Parathyroid adenoma (tissue), 2 donors: ENCODE data around the gene LTB4R2.
A peak's percentile ranks its signal among the peaks of the same experiment; 100 is the strongest.

Source experiments
- H2AFZ ChIP-seq: fragments of 300-600 bp; sonication (generic); one replicate; pipeline ENCODE4 v1.7.0; 2017; ENCODE audit warnings: antibody characterized with exemption, mild to moderate bottlenecking
- H3K27ac ChIP-seq: fragments of 300-600 bp; sonication (generic); one replicate; pipeline ENCODE4 v1.7.0; 2017
- H3K27me3 ChIP-seq: fragments of 300-600 bp; sonication (generic); one replicate; pipeline ENCODE4 v1.7.0; 2017; ENCODE audit warnings: low read length; ENCODE audit not compliant: control insufficient read depth, insufficient read depth
- H3K36me3 ChIP-seq: fragments of 300-600 bp; sonication (generic); one replicate; pipeline ENCODE4 v1.7.0; 2017; ENCODE audit warnings: low read length; ENCODE audit not compliant: control insufficient read depth, insufficient read depth
- H3K4me1 ChIP-seq: fragments of 300-600 bp; sonication (generic); one replicate; pipeline ENCODE4 v1.7.0; 2017; ENCODE audit warnings: control low read depth
- H3K4me2 ChIP-seq: fragments of 300-600 bp; sonication (generic); one replicate; pipeline ENCODE4 v1.7.0; 2017; ENCODE audit warnings: low read length
- H3K4me3 ChIP-seq: fragments of 300-600 bp; sonication (generic); one replicate; pipeline ENCODE4 v1.7.0; 2017; ENCODE audit warnings: low read depth, low read length
- H3K79me2 ChIP-seq: fragments of 300-600 bp; sonication (generic); one replicate; pipeline ENCODE4 v1.7.0; 2017; ENCODE audit warnings: control low read depth
- H3K9ac ChIP-seq: fragments of 300-600 bp; sonication (generic); one replicate; pipeline ENCODE4 v1.7.0; 2017; ENCODE audit warnings: mild to moderate bottlenecking
- H3K9me3 ChIP-seq: fragments of 300-600 bp; sonication (generic); one replicate; pipeline ENCODE4 v1.7.0; 2017; ENCODE audit warnings: low read length; ENCODE audit not compliant: control insufficient read depth
- CTCF ChIP-seq: fragments of 300-600 bp; sonication (generic); IDR thresholded peaks from one replicate; pipeline ENCODE4 v1.7.0; 2017; ENCODE audit warnings: antibody characterized with exemption, mild to moderate bottlenecking
- donor health status: primary hyperparathyroidism.

Gene LTB4R2

GRCh38 chr14:24267516-24267915, 42.4 kb upstream of the LTB4R2 start:
- Histone ChIP-seq H3K36me3 (no peaks in the 10 kb centered on the region), H3K9ac (no peak overlapping the region), H3K9me3 (no peaks in the 10 kb centered on the region), H2AFZ (no peak overlapping the region), H3K79me2 (no peaks in the 10 kb centered on the region), H3K4me1 (peaks cover 11% of the 10 kb centered on the region), H3K4me2 (no peak overlapping the region), H3K4me3 (no peak overlapping the region), H3K27ac (no peak overlapping the region), H3K27me3 (no peaks in the 10 kb centered on the region)
- no peak for TF ChIP-seq CTCF

GRCh38 chr14:24268225-24268624, 41.7 kb upstream of the LTB4R2 start:
- Histone ChIP-seq H3K27ac (no peak overlapping the region), H3K4me2 (no peak overlapping the region), H3K36me3 (no peaks in the 10 kb centered on the region), H3K9me3 (no peaks in the 10 kb centered on the region), H3K4me3 (no peak overlapping the region), H2AFZ (no peak overlapping the region), H3K4me1 (peaks cover 11% of the 10 kb centered on the region), H3K9ac (no peak overlapping the region), H3K79me2 (no peaks in the 10 kb centered on the region), H3K27me3 (no peaks in the 10 kb centered on the region)
- no peak for TF ChIP-seq CTCF

GRCh38 chr14:24269368-24269767, 40.6 kb upstream of the LTB4R2 start:
- Histone ChIP-seq H3K79me2 (no peaks in the 10 kb centered on the region), H2AFZ (no peak overlapping the region), H3K4me1 (peaks cover 11% of the 10 kb centered on the region), H3K4me2 (no peak overlapping the region), H3K9me3 (no peaks in the 10 kb centered on the region), H3K27me3 (no peaks in the 10 kb centered on the region), H3K9ac (no peak overlapping the region), H3K27ac (no peak overlapping the region), H3K36me3 (no peaks in the 10 kb centered on the region), H3K4me3 (no peak overlapping the region)
- no peak for TF ChIP-seq CTCF

- Histone ChIP-seq H3K4me1 (peaks cover 11% of the 10 kb centered on the region), H3K4me2 (no peak overlapping the region), H3K79me2 (peaks cover 1% of the 10 kb centered on the region), H3K9ac (no peak overlapping the region), H2AFZ (no peak overlapping the region), H3K27ac (peak overlapping the region; percentile 93), H3K9me3 (no peaks in the 10 kb centered on the region), H3K36me3 (no peaks in the 10 kb centered on the region), H3K27me3 (no peaks in the 10 kb centered on the region), H3K4me3 (no peak overlapping the region)
- no peak for TF ChIP-seq CTCF
Measured at GRCh38 chr14:24269910-24270536, 39.9 kb upstream of the LTB4R2 start.

- H3K9me3 ChIP-seq, result no peaks in the 10 kb centered on the region
- H2AFZ ChIP-seq, result peak overlapping the region; percentile 98
- H3K9ac ChIP-seq, result peak overlapping the region; percentile 73
- H3K27ac ChIP-seq, result peak overlapping the region; percentile 93
- TF ChIP-seq CTCF, result no peak
- peak overlapping the region; percentile 99 for H3K4me3 ChIP-seq
- no peaks in the 10 kb centered on the region for H3K36me3 ChIP-seq
- peaks cover 7% of the 10 kb centered on the region for H3K79me2 ChIP-seq
- H3K4me2 ChIP-seq, result peak overlapping the region; percentile 95
- no peaks in the 10 kb centered on the region for H3K27me3 ChIP-seq
- peaks cover 11% of the 10 kb centered on the region for H3K4me1 ChIP-seq
Measured at GRCh38 chr14:24270537-24271133, 39.3 kb upstream of the LTB4R2 start.
